ENCODE measurements around the gene GPSM1. TPM values are rescaled to one million over a fixed set of nuclear protein-coding genes. Genes with fewer than 3 reads are reported as not detected.

GPSM1 gene
- total and polyA plus RNA-seq, 9 donors, result 22.8 to 36.0 (median 27.1) TPM

DNA sequence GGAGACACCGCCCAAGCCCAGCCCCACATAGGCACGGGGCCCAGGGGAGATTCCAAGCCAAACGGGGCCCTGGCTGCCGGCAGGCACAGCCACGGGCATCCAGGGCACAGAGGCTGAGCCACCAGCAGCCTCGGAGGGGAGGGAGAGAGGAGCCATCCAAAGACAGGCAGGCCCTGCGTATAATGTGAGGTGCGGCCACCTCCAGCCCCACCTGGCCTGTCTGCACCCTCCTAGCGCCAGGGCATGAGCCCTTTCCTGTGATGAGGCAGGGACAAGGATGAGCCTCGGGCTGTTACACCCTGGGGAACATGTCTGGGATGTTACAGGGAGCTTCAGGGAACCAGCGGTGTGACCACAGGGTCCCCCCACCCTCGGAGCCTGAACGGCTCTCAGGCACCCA is 22.4 kb upstream of the GPSM1 start:
- no peaks in the 10 kb centered on the region for H3K36me3 ChIP-seq (ENCODE audit: control insufficient read depth, insufficient read depth, low read length)
- no peaks in the 10 kb centered on the region for H3K9me3 ChIP-seq (replicated peaks; ENCODE audit: control insufficient read depth, low read depth, low read length)
- 71% methylated on average over 8 of the region's 13 CpGs for WGBS (ENCODE audit: insufficient coverage)
- H3K27ac ChIP-seq (ENCODE audit: low read length), result no peak overlapping the region
- H3K27me3 ChIP-seq (ENCODE audit: control insufficient read depth, insufficient read depth, low read length), result peaks cover 2% of the 10 kb centered on the region
- H3K4me1 ChIP-seq (ENCODE audit: control insufficient read depth, insufficient read depth, low read length), result peaks cover 5% of the 10 kb centered on the region
- DNase-seq, result no peak
- no peak overlapping the region for H3K4me3 ChIP-seq (ENCODE audit: low read length)

DNA sequence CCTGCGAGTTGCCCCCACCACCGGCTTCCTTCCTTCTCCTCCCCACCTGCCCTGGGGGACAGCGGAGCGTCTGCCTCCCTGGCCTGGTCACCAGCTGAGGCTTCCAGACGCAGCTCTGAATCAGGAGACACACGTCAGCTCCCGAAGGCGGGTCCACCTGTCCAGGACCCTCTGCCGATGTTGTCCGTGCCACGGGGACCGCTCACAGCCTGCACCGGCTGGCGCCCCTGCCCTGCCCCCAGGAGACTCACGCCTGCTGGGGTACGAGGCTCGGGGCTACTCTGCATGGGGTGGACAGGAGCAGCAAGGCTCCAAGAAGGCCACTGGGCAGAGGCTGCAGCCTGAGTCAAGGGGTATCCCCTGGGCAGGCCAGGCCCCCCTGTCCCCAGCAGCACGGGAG is 21.5 kb upstream of the GPSM1 start:
- WGBS (ENCODE audit: insufficient coverage), result 39% methylated on average over 18 of the region's 18 CpGs
- H3K27me3 ChIP-seq (ENCODE audit: control insufficient read depth, insufficient read depth, low read length), result peaks cover 2% of the 10 kb centered on the region

DNA sequence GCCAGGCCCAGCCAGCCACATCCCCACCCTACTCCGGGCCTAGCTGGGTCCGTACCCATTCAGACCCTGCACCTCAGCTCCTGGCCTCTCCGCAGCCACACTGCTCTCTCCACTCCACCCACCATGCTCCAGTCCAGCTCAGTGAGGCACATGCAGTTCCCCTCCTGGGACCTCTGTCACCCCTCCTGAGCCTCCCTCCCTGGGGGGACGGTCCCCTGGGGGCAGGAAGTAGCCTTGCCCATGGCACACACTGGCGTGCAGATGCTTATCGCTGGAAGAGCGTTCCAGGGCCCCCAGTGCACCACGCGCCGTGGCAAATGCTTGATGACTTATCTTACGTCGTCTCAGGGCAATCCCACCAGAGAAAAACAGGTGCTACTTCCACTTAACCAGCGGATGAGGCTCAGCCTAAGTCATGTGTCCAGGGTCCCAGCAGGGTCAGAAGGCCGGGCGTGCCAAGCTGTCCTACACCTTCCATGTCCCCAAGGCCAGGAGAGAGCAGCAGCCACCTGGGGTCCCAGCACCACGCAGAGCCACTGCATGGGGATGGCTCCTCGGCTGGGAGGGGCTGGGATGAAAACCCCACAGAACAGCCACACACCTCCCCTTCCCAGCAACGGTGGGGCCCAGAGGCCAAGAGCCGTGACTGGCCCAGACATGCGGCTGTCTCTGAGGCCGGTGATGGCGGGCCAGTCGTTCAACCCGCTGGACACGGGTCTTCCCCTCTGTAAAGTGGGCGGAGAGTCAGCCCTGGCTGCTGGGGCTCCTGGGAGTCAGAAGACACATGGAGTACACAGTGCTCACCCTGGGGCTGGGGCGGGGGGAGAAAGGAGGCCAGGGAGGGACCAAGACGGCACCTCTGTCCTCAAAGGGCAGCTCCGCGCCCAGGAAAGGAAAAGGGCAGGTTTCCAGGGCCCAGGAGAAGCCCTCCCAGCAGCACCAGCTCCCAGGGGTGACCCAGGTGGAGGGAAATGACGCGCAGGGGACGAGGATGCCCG is 20.8 kb upstream of the GPSM1 start:
- WGBS (ENCODE audit: insufficient coverage), result 39% methylated on average over 28 of the region's 34 CpGs
- H3K9me3 ChIP-seq (replicated peaks; ENCODE audit: control insufficient read depth, low read depth, low read length), result no peaks in the 10 kb centered on the region
- DNase-seq, result no peak
- no peak overlapping the region for H3K27ac ChIP-seq (ENCODE audit: low read length)
- peaks cover 2% of the 10 kb centered on the region for H3K27me3 ChIP-seq (ENCODE audit: control insufficient read depth, insufficient read depth, low read length)
- no peak overlapping the region for H3K4me3 ChIP-seq (ENCODE audit: low read length)
- peaks cover 16% of the 10 kb centered on the region for H3K4me1 ChIP-seq (ENCODE audit: control insufficient read depth, insufficient read depth, low read length)
- H3K36me3 ChIP-seq (ENCODE audit: control insufficient read depth, insufficient read depth, low read length), result no peaks in the 10 kb centered on the region

More for the DNA sequence above, 21.5 kb upstream of the GPSM1 start:
- Histone ChIP-seq H3K4me1 (ENCODE audit: control insufficient read depth, insufficient read depth, low read length) (peaks cover 10% of the 10 kb centered on the region), H3K27ac (ENCODE audit: low read length) (no peak overlapping the region), H3K4me3 (ENCODE audit: low read length) (no peak overlapping the region), H3K36me3 (ENCODE audit: control insufficient read depth, insufficient read depth, low read length) (no peaks in the 10 kb centered on the region), H3K9me3 (replicated peaks; ENCODE audit: control insufficient read depth, low read depth, low read length) (no peaks in the 10 kb centered on the region)
- DNase-seq, result no peak

DNA sequence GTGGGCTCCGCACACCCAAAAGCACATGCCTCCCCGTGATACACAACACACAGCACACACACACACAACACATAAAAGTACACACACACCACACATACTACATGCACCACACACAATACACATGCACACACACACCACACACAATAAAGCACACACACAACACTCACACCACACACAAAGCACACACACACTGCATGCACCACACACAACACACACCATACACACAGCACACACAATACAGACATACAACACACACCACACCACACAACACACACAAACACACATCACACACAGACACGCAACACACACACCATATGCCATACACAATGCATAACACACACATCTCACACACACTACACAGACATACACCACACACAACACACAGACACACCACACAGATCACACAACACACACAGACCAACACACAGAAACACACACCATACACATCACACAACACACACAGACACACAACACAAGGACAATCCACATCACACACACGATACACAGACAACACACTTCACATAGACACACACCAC is 20.1 kb upstream of the GPSM1 start:
- 76% methylated on average over 4 of the region's 4 CpGs for WGBS (ENCODE audit: insufficient coverage)
- DNase-seq, result no peak
- H3K4me1 ChIP-seq (ENCODE audit: control insufficient read depth, insufficient read depth, low read length), result peaks cover 16% of the 10 kb centered on the region
- no peak overlapping the region for H3K27ac ChIP-seq (ENCODE audit: low read length)
- no peaks in the 10 kb centered on the region for H3K9me3 ChIP-seq (replicated peaks; ENCODE audit: control insufficient read depth, low read depth, low read length)
- H3K27me3 ChIP-seq (ENCODE audit: control insufficient read depth, insufficient read depth, low read length), result peaks cover 2% of the 10 kb centered on the region
- no peak overlapping the region for H3K4me3 ChIP-seq (ENCODE audit: low read length)
- H3K36me3 ChIP-seq (ENCODE audit: control insufficient read depth, insufficient read depth, low read length), result no peaks in the 10 kb centered on the region

DNA sequence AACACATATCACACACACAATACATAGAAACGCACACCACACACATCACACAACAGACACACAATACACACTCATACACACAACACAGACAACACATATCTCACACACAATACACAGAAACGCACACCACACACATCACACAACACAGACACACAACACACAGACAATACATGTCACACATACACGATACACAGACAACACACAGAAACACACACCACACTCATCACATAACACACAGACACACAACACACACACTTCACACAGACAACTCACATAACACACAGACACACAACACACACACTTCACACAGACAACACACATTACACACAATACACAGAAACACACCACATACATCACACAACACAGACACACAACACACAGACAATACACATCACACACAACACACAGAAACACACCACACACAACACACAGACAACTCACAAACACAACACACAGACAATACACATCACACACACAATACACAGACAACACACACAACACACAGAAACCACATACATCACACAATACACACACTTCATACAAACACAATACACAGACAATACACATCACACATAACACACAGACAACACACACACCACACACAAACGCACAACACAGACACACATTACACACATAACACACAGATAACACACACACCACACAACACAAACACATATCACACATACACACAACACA is 19.2 kb upstream of the GPSM1 start:
- Histone ChIP-seq H3K9me3 (replicated peaks; ENCODE audit: control insufficient read depth, low read depth, low read length) (no peaks in the 10 kb centered on the region), H3K4me1 (ENCODE audit: control insufficient read depth, insufficient read depth, low read length) (peaks cover 16% of the 10 kb centered on the region), H3K27me3 (ENCODE audit: control insufficient read depth, insufficient read depth, low read length) (peaks cover 2% of the 10 kb centered on the region), H3K36me3 (ENCODE audit: control insufficient read depth, insufficient read depth, low read length) (no peaks in the 10 kb centered on the region), H3K4me3 (ENCODE audit: low read length) (no peak overlapping the region), H3K27ac (ENCODE audit: low read length) (no peak overlapping the region)
- 93% methylated on average over 3 of the region's 4 CpGs for WGBS (ENCODE audit: insufficient coverage)
- DNase-seq, result no peak

DNA sequence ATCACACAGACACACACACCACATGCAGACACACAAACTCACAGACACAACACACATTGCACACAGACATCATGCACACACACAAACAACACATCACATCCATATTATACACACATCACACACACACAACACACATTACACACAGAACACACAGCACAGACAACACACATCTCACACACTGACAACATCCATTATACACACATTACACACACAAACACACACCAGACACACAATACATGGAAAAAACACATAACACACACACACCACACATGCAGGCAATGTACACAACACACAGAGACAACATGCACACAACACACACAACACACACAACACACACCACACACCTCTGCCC is 18.7 kb upstream of the GPSM1 start:
- Histone ChIP-seq H3K27me3 (ENCODE audit: control insufficient read depth, insufficient read depth, low read length) (peaks cover 2% of the 10 kb centered on the region), H3K4me1 (ENCODE audit: control insufficient read depth, insufficient read depth, low read length) (peaks cover 16% of the 10 kb centered on the region), H3K4me3 (ENCODE audit: low read length) (no peak overlapping the region), H3K27ac (ENCODE audit: low read length) (no peak overlapping the region), H3K9me3 (replicated peaks; ENCODE audit: control insufficient read depth, low read depth, low read length) (no peaks in the 10 kb centered on the region), H3K36me3 (ENCODE audit: control insufficient read depth, insufficient read depth, low read length) (no peaks in the 10 kb centered on the region)
- no peak for DNase-seq

DNA sequence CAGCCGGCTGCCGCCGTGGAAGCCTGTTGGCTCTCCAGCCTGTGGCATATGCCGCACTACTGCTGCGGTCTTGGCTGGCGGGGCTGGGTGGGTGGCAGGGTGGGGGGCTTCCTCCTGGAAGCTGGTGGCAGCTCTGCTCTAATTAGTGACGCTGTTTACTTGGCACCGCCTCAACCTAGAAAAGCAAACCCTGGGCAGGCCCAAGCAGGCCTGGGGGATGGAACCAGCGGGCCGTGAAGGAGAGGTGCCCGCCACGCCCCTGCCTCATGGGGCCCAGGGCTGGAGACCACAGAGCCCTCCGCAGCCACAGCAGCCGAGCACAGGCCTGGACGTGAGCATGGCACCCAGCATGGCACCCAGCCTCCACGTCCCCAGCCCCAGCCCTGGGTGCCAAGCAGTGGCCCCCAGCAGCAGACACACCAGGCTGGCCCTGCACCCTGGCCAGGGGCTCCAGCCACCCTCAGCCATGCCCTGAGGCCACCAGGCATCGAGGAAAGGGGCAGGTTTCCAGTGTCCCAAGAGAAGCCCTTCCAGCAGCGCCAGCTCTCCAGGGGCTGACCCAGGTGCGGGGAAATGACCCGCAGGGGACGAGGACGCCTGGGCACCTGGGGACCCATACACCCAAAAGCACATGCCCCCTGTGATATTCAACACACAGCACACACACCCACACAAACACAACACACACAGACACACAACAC is 18.1 kb upstream of the GPSM1 start:
- Histone ChIP-seq H3K9me3 (replicated peaks; ENCODE audit: control insufficient read depth, low read depth, low read length) (peaks cover 1% of the 10 kb centered on the region), H3K4me3 (ENCODE audit: low read length) (no peak overlapping the region), H3K4me1 (ENCODE audit: control insufficient read depth, insufficient read depth, low read length) (peaks cover 16% of the 10 kb centered on the region), H3K27me3 (ENCODE audit: control insufficient read depth, insufficient read depth, low read length) (peaks cover 2% of the 10 kb centered on the region), H3K36me3 (ENCODE audit: control insufficient read depth, insufficient read depth, low read length) (no peaks in the 10 kb centered on the region), H3K27ac (ENCODE audit: low read length) (no peak overlapping the region)
- 76% methylated on average over 17 of the region's 22 CpGs for WGBS (ENCODE audit: insufficient coverage)
- DNase-seq, result no peak

DNA sequence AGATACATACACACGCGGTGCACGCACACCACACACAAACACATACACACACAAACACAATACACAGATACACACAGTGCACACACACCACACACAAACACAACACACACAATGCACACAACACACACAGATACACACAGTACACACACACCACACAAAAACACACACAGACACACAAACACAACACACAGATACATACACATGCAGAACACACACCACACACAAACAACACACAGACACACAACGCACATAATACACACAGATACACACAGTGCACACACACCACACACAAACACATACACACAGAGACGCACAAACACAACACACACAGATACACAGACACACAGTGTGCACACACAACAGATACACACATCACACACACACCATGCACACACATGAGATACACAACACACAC is 17.5 kb upstream of the GPSM1 start:
- Histone ChIP-seq H3K4me3 (ENCODE audit: low read length) (no peak overlapping the region), H3K27ac (ENCODE audit: low read length) (no peak overlapping the region), H3K9me3 (replicated peaks; ENCODE audit: control insufficient read depth, low read depth, low read length) (peaks cover 4% of the 10 kb centered on the region), H3K36me3 (ENCODE audit: control insufficient read depth, insufficient read depth, low read length) (no peaks in the 10 kb centered on the region), H3K27me3 (ENCODE audit: control insufficient read depth, insufficient read depth, low read length) (peaks cover 2% of the 10 kb centered on the region), H3K4me1 (ENCODE audit: control insufficient read depth, insufficient read depth, low read length) (peaks cover 16% of the 10 kb centered on the region)
- DNase-seq, result no peak
- WGBS (ENCODE audit: insufficient coverage), result 98% methylated on average over 5 of the region's 5 CpGs

DNA sequence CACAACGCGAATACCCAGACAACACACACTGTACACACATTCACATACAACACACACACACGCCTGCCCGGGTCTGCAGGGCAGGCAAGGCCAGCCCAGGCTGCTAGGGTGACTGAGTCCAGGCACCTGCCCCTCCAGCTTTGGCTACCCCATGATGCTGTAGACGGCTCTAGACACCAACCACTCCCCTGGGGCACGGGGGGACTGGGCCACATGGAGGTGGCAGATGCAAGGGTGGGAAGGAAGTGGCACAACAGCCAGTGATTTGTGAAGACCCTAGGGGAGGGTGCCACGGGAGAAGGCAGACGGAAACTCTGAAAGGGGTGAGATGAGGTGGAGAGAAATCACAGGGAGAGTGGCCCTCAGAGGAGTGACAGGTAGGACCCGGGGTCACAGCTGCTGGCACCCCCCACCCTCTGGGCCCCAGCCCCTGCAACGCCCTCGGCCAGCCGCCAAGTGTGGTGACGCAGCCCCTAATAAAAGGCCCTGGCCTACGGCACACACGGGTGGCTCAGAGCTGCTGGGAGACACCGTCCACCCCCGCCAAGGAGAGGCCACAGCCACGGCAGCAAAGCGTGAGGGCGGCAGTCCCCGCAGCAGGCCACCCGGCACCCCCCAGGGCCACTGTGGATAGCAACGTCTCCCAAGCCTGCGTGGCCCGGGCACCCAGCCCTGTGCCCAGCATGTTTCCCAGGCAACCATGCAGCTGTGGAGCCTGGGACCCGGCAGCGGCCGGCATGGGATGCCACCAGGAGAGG is 16.9 kb upstream of the GPSM1 start:
- DNase-seq, result no peak
- Histone ChIP-seq H3K4me1 (ENCODE audit: control insufficient read depth, insufficient read depth, low read length) (peaks cover 16% of the 10 kb centered on the region), H3K4me3 (ENCODE audit: low read length) (no peak overlapping the region), H3K27ac (ENCODE audit: low read length) (no peak overlapping the region), H3K9me3 (replicated peaks; ENCODE audit: control insufficient read depth, low read depth, low read length) (peaks cover 10% of the 10 kb centered on the region), H3K27me3 (ENCODE audit: control insufficient read depth, insufficient read depth, low read length) (peaks cover 2% of the 10 kb centered on the region), H3K36me3 (ENCODE audit: control insufficient read depth, insufficient read depth, low read length) (no peaks in the 10 kb centered on the region)
- WGBS (ENCODE audit: insufficient coverage), result 65% methylated on average over 22 of the region's 28 CpGs
